ENCODE data around the gene NANP.
"Not testable (repeated sequence)": the region's sequence is repeated elsewhere in the genome, so short reads cannot be mapped to it uniquely, and the experiment has no call there.

The NANP gene

DNA sequence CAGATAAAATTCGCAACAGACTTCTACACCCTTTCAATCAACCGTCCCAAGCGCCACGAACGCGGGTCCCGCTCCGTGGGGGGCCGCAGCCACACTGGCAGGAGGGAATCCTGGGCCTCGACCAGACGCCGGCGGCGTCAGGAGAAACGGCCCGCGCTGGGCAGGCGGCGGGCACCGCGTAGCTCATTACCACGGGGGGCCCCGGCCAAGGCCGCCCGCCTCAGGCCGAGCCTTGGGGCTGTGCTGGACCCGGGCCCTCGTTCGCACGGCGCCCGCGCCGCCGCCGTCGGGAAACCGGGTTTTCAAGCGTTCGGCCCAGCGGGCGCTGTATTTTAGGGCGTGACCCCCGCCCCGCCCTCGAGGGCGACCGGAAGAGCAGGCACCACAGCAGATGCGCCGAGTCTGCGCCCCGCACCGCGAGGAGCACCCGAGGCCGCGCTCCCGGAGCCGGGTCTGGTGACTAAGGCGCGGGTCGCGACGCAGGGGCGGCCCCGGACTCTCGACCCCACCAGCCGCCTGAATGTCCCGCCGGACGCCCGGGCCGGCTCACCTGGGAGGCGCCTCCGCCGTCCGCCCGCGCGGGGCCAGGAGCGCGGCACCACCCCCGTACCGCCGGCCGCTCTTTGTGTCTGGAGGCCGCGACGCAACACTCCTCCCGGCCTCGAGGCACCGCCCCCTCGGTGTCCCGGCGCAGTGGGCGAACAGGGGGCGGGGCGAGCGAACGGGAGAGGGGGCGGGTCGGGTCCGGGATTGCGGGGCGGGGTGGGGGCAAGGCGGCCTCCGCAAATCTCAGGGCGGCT lies 38.7 kb downstream of the NANP start, which contains the start of gene NINL:
Gene NINL (minus strand): TSS at position 627 of the 800 bp plus-strand sequence. CDS start 58,944 bp downstream, outside the sequence.
- H2AFZ ChIP-seq (ENCODE audit: low read depth), result no peak within 1 kb of the TSS
- no peak within 1 kb of the TSS for H3K9ac ChIP-seq
- H3K36me3 ChIP-seq (ENCODE audit: insufficient read depth), result no peaks in the 10 kb centered on the region
- no peak within 1 kb of the TSS for H3K27ac ChIP-seq
- no peaks in the 10 kb centered on the region for H4K20me1 ChIP-seq (ENCODE audit: insufficient read depth)
- H3K4me1 ChIP-seq (ENCODE audit: low read depth, poor library complexity, severe bottlenecking), result no peaks in the 10 kb centered on the region
- no peaks in the 10 kb centered on the region for H3K79me2 ChIP-seq (ENCODE audit: insufficient read depth, low read depth)
- H3K4me3 ChIP-seq (IDR thresholded peaks at IDR 0.05; ENCODE audit: insufficient read depth, low read depth, low read length), result no peak within 1 kb of the TSS
- no peaks in the 10 kb centered on the region for H3K27me3 ChIP-seq (ENCODE audit: insufficient read depth, low read depth)
- H3K4me2 ChIP-seq, result no peak within 1 kb of the TSS
- no peak for TF ChIP-seq CTCF (conservative IDR thresholded peaks at IDR 0.05; ENCODE audit: low read depth, low read length)

GRCh38 chr20:25583607-25584006 lies 40.2 kb downstream of the NANP start:
- H3K27me3 ChIP-seq (ENCODE audit: insufficient read depth, low read depth); H4K20me1 ChIP-seq (ENCODE audit: insufficient read depth); H2AFZ ChIP-seq (ENCODE audit: low read depth); H3K36me3 ChIP-seq (ENCODE audit: insufficient read depth); H3K4me1 ChIP-seq (ENCODE audit: low read depth, poor library complexity, severe bottlenecking); H3K79me2 ChIP-seq (ENCODE audit: insufficient read depth, low read depth); H3K4me3 ChIP-seq (IDR thresholded peaks at IDR 0.05; ENCODE audit: insufficient read depth, low read depth, low read length); H3K4me2 ChIP-seq; H3K9ac ChIP-seq; H3K27ac ChIP-seq: not testable (repeated sequence)

DNA sequence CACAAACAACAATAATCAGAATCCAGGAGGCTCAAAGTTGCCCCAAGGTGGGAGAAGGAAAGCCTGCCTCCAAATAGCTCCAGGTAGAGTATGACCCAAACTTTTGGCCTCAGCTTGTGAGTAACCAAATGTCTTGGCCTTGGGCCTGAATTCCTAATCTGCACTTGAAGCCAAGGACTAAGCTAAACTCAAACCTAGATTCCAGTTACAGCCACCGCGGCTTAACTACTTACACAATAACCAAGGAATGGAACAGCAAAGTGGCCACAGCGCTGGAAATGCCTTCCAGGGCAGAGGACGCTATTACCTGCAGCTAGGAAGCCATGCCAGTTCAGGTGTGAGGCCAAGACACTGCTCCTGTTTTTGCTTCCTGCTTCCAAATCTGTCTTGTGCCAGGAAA lies 43.1 kb downstream of the NANP start:
- Histone ChIP-seq H3K36me3 (ENCODE audit: insufficient read depth) (no peaks in the 10 kb centered on the region), H3K9ac (no peak overlapping the region), H3K4me3 (IDR thresholded peaks at IDR 0.05; ENCODE audit: insufficient read depth, low read depth, low read length) (no peak overlapping the region), H3K27me3 (ENCODE audit: insufficient read depth, low read depth) (no peaks in the 10 kb centered on the region), H3K79me2 (ENCODE audit: insufficient read depth, low read depth) (no peaks in the 10 kb centered on the region), H2AFZ (ENCODE audit: low read depth) (no peak overlapping the region), H4K20me1 (ENCODE audit: insufficient read depth) (no peaks in the 10 kb centered on the region), H3K4me2 (no peak overlapping the region), H3K4me1 (ENCODE audit: low read depth, poor library complexity, severe bottlenecking) (no peaks in the 10 kb centered on the region), H3K27ac (no peak overlapping the region)
- no peak for TF ChIP-seq CTCF (conservative IDR thresholded peaks at IDR 0.05; ENCODE audit: low read depth, low read length)

- no peaks in the 10 kb centered on the region for H3K27me3 ChIP-seq (ENCODE audit: insufficient read depth, low read depth)
- no peaks in the 10 kb centered on the region for H3K79me2 ChIP-seq (ENCODE audit: insufficient read depth, low read depth)
- no peaks in the 10 kb centered on the region for H3K36me3 ChIP-seq (ENCODE audit: insufficient read depth)
- H3K4me3 ChIP-seq (IDR thresholded peaks at IDR 0.05; ENCODE audit: insufficient read depth, low read depth, low read length), result no peak overlapping the region
- H3K4me2 ChIP-seq, result no peak overlapping the region
- H3K4me1 ChIP-seq (ENCODE audit: low read depth, poor library complexity, severe bottlenecking), result no peaks in the 10 kb centered on the region
- H4K20me1 ChIP-seq (ENCODE audit: insufficient read depth), result no peaks in the 10 kb centered on the region
- no peak overlapping the region for H3K27ac ChIP-seq
- H2AFZ ChIP-seq (ENCODE audit: low read depth), result no peak overlapping the region
- no peak for TF ChIP-seq CTCF (conservative IDR thresholded peaks at IDR 0.05; ENCODE audit: low read depth, low read length)
- H3K9ac ChIP-seq, result no peak overlapping the region
These were observed 44.6 kb downstream of the NANP start for GRCh38 chr20:25579081-25579770.
